ENCODE data around the gene MPDU1. TPM values are rescaled to one million over a fixed set of nuclear protein-coding genes. Genes with fewer than 3 reads are reported as not detected.

MPDU1 gene
- total and polyA plus RNA-seq, 12 donors, result 20.1 to 64.9 (median 26.5) TPM

- intact Hi-C loops (cut with DNase I), result loop anchor here in 4 of 10 donors (2.0 to 10.0 kb wide), 5 partner anchors 44 to 124 kb away; partner anchors contain the start of genes FGF11 (in 2 of the 4), TMEM102 (in 2 of the 4) and POLR2A (in 1 of the 4)
- 46 to 59% methylated on average over 16 of the region's 16 CpGs for WGBS, 2 donors
- H3K36me3 ChIP-seq, result peaks cover 0 to 26% (median 6%) of the 10 kb centered on the region in 9 donors
- DNase-seq, result peak in 1 of 2 donors; percentile 68
- H3K9me3 ChIP-seq, result no peaks in the 10 kb centered on the region
- H3K4me3 ChIP-seq, result peak within 1 kb of the TSS; percentile 0 to 97 (median 42)
- peaks cover 41 to 83% (median 61%) of the 10 kb centered on the region in 9 donors for H3K4me1 ChIP-seq
- H3K27ac ChIP-seq, result peak within 1 kb of the TSS; percentile 82 to 99 (median 94)
- no peak for TF ChIP-seq CTCF (IDR thresholded peaks at IDR 0.05)
- no peaks in the 10 kb centered on the region for H3K27me3 ChIP-seq
- ATAC-seq, result peak; percentile 7 to 39 (median 24)
Measured at GRCh38 chr17:7558544-7559319, 24.9 kb upstream of the MPDU1 start, which contains the start of gene TNFSF13. TSS of gene TNFSF13 (plus strand) at chr17:7558750. CDS start at chr17:7559040, 290 bp downstream.

- Histone ChIP-seq H3K9me3 (no peaks in the 10 kb centered on the region), H3K36me3 (peaks cover 0 to 29% (median 12%) of the 10 kb centered on the region in 9 donors), H3K4me3 (peak overlapping the region; percentile 0 to 100 (median 93)), H3K27me3 (no peaks in the 10 kb centered on the region), H3K4me1 (peaks cover 41 to 82% (median 69%) of the 10 kb centered on the region in 9 donors), H3K27ac (peak overlapping the region; percentile 85 to 99 (median 94))
- DNase-seq (no peak), ATAC-seq (no peak)
- no peak for TF ChIP-seq CTCF (IDR thresholded peaks at IDR 0.05)
- intact Hi-C loops (cut with DNase I), result loop anchor here (2.0 to 10.0 kb wide), 14 partner anchors 37 to 305 kb away; partner anchors contain the start of genes FGF11 (in 4 of the 10), KCTD11 (in 4 of the 10), TMEM102 (in 4 of the 10) and POLR2A (in 3 of the 10)
- 77 to 86% methylated on average over 18 of the region's 18 CpGs for WGBS, 2 donors
Measured at GRCh38 chr17:7559320-7560171, 24.1 kb upstream of the MPDU1 start.

- intact Hi-C loops (cut with DNase I), result loop anchor here in 8 of 10 donors (1.0 to 10.0 kb wide), 13 partner anchors 38 to 306 kb away; partner anchors contain the start of genes KCTD11 (in 4 of the 8), TMEM95 (in 3 of the 8), FGF11 (in 2 of the 8) and POLR2A (in 2 of the 8)
- peak in 8 of 9 donors; percentile 31 to 58 (median 42) for TF ChIP-seq CTCF (IDR thresholded peaks at IDR 0.05)
- Histone ChIP-seq H3K27me3 (no peaks in the 10 kb centered on the region), H3K4me1 (peaks cover 41 to 76% (median 69%) of the 10 kb centered on the region in 9 donors), H3K4me3 (peak overlapping the region in 9 of 10 donors; percentile 84 to 100 (median 96)), H3K36me3 (peaks cover 0 to 31% (median 21%) of the 10 kb centered on the region in 9 donors), H3K27ac (peak overlapping the region; percentile 83 to 99 (median 94)), H3K9me3 (no peaks in the 10 kb centered on the region)
- 25 to 34% methylated on average over 22 of the region's 22 CpGs for WGBS, 2 donors
- ATAC-seq (peak in 6 of 8 donors; percentile 26 to 45 (median 36)), DNase-seq (peak; percentile 58 to 63)
Measured at GRCh38 chr17:7560172-7561027, 23.3 kb upstream of the MPDU1 start.

Measured in heart right ventricle (tissue), 16 donors.